Liver (tissue), 9 donors: ENCODE results near the gene DNM3. TPM values are rescaled to one million over a fixed set of nuclear protein-coding genes. Genes with fewer than 3 reads are reported as not detected.

ENCODE experiments used
- DNase-seq: peaks from one replicate; pipeline ENCODE4 v3.0.0-alpha.2; 2017; ENCODE audit warnings: low spot score
- H3K27ac ChIP-seq, 2 donors: one replicate each; pipeline ENCODE4 v1.7.0; 2013; ENCODE audit warnings: inconsistent platforms in 2 of 2, low read length in 2 of 2, control low read depth in 1 of 2, low read depth in 1 of 2, mild to moderate bottlenecking in 1 of 2
- H3K27me3 ChIP-seq, 4 donors: one replicate each; pipeline versions ENCODE4 v1.6.1 to v1.7.0; 2013; ENCODE audit warnings: low read length in 3 of 4, inconsistent platforms in 1 of 4, mild to moderate bottlenecking in 1 of 4, moderate library complexity in 1 of 4; ENCODE audit not compliant: control insufficient read depth in 4 of 4, insufficient read depth in 4 of 4
- H3K36me3 ChIP-seq, 4 donors: one replicate each; pipeline versions ENCODE4 v1.6.1 to v1.7.0; 2013; ENCODE audit warnings: low read length in 3 of 4, mild to moderate bottlenecking in 3 of 4, low read depth in 1 of 4, moderate library complexity in 1 of 4; ENCODE audit not compliant: control insufficient read depth in 4 of 4, insufficient read depth in 3 of 4
- H3K4me1 ChIP-seq, 4 donors: one replicate each; pipeline versions ENCODE4 v1.6.1 to v1.7.0; 2013; ENCODE audit warnings: low read length in 3 of 4, mild to moderate bottlenecking in 3 of 4, moderate library complexity in 1 of 4; ENCODE audit not compliant: control insufficient read depth in 4 of 4, insufficient read depth in 4 of 4
- H3K4me3 ChIP-seq, 3 donors: one replicate each; pipeline versions ENCODE4 v1.6.1 to v1.7.0; 2013; ENCODE audit warnings: low read length in 3 of 3, control low read depth in 1 of 3, low read depth in 1 of 3, mild to moderate bottlenecking in 1 of 3
- H3K9ac ChIP-seq, 2 donors: one replicate each; pipeline ENCODE4 v1.7.0; 2013; ENCODE audit warnings: low read length in 2 of 2, mild to moderate bottlenecking in 2 of 2, moderate library complexity in 2 of 2, control low read depth in 1 of 2, low read depth in 1 of 2
- H3K9me3 ChIP-seq, 4 donors: one replicate each; pipeline versions ENCODE4 v1.6.1 to v1.7.0; 2013; ENCODE audit warnings: low read length in 3 of 4; ENCODE audit not compliant: control insufficient read depth in 4 of 4
- ATF3 ChIP-seq: IDR thresholded peaks from 2 replicates; pipeline ENCODE4 v1.6.1; 2016; ENCODE audit warnings: antibody characterized with exemption
- CTCF ChIP-seq: fragments of 150-350 bp; IDR thresholded peaks from 2 replicates; pipeline ENCODE4 v1.5.1; 2017; ENCODE audit warnings: improper control_type of control experiment, low read depth, low read length; ENCODE audit not compliant: missing input control
- FOXA2 ChIP-seq: IDR thresholded peaks from 2 replicates; pipeline ENCODE4 v1.6.1; 2016; ENCODE audit warnings: antibody characterized with exemption
- GABPA ChIP-seq, 2 donors: IDR thresholded peaks in 1 of 2; conservative IDR thresholded peaks in 1 of 2; 2 replicates each; pipeline ENCODE4 v1.6.1; 2016; ENCODE audit warnings: antibody characterized with exemption in 2 of 2, mild to moderate bottlenecking in 1 of 2, moderate library complexity in 1 of 2
- HNF4A ChIP-seq, 2 donors: conservative IDR thresholded peaks; 2 replicates each; pipeline ENCODE4 v1.6.1; 2016; ENCODE audit warnings: antibody characterized with exemption in 2 of 2, mild to moderate bottlenecking in 2 of 2
- HNF4G ChIP-seq: IDR thresholded peaks from 2 replicates; pipeline ENCODE4 v1.6.1; 2016; ENCODE audit warnings: antibody characterized with exemption
- JUND ChIP-seq, 2 donors: IDR thresholded peaks; 2 replicates each; pipeline ENCODE4 v1.6.1; 2016; ENCODE audit warnings: antibody characterized with exemption in 2 of 2
- MAX ChIP-seq: IDR thresholded peaks from 2 replicates; pipeline ENCODE4 v1.6.1; 2016; ENCODE audit warnings: antibody characterized with exemption
- NR2F2 ChIP-seq: IDR thresholded peaks from 2 replicates; pipeline ENCODE4 v1.6.1; 2016; ENCODE audit warnings: antibody characterized with exemption
- RAD21 ChIP-seq, 2 donors: IDR thresholded peaks; 2 replicates each; pipeline ENCODE4 v1.6.1; 2016; ENCODE audit warnings: antibody characterized with exemption in 2 of 2, mild to moderate bottlenecking in 2 of 2
- REST ChIP-seq: IDR thresholded peaks from 2 replicates; pipeline ENCODE4 v1.6.1; 2016; ENCODE audit warnings: antibody characterized with exemption, mild to moderate bottlenecking
- RXRA ChIP-seq, 2 donors: IDR thresholded peaks; 2 replicates each; pipeline ENCODE4 v1.6.1; 2017 to 2018; ENCODE audit warnings: antibody characterized with exemption in 2 of 2, mild to moderate bottlenecking in 1 of 2
- SP1 ChIP-seq: IDR thresholded peaks from 2 replicates; pipeline ENCODE4 v1.6.1; 2018; ENCODE audit warnings: antibody characterized with exemption, mild to moderate bottlenecking
- TAF1 ChIP-seq: conservative IDR thresholded peaks from 2 replicates; pipeline ENCODE4 v1.6.1; 2016; ENCODE audit warnings: antibody characterized with exemption, mild to moderate bottlenecking
- YY1 ChIP-seq: IDR thresholded peaks from 2 replicates; pipeline ENCODE4 v1.6.1; 2016; ENCODE audit warnings: antibody characterized with exemption, mild to moderate bottlenecking
- ZBTB33 ChIP-seq: IDR thresholded peaks from 2 replicates; pipeline ENCODE4 v1.6.1; 2016; ENCODE audit warnings: antibody characterized with exemption
- WGBS: extraction: QIAGEN DNeasy Blood & Tissue Kit; methylation state at CpG from one replicate; pipeline ENCODE4 v1.1.7; 2013; 5-methylcytosine and 5-hydroxymethylcytosine counted together
- polyA plus RNA-seq, 2 donors: library from polyadenylated mRNA; stranded (reverse) in 1 of 2; unstranded in 1 of 2; fragments of 200-250 nt in 1 of 2; fragments of >200 nt in 1 of 2; fragmentation: Nextera tagmentation in 1 of 2; extraction: Ambion mirVana in 1 of 2; gene quantifications; one replicate each; pipeline versions ENCODE4 v1.2.1 to v1.2.3, GENCODE V29; 2013 to 2015
- total RNA-seq, 2 donors: library from RNA; depleted of rRNA; stranded (reverse); fragments of >200 nt; gene quantifications; one replicate each; pipeline ENCODE4 v1.2.3, GENCODE V29; 2014
- donor health status: healthy.
- donor health status: healthy.
- donor health status: healthy.
- donor health status: healthy.
- donor health status: healthy.

The DNM3 gene
- total and polyA plus RNA-seq, 4 donors, result 0.08 to 3.2 (median 1.0) TPM

- H3K27ac ChIP-seq, result no peak overlapping the region
- no peaks in the 10 kb centered on the region for H3K27me3 ChIP-seq
- H3K4me1 ChIP-seq, result peaks cover 0 to 1% (median 0%) of the 10 kb centered on the region in 4 donors
- TF ChIP-seq RXRA (IDR thresholded peaks at IDR 0.05), result no peak
- no peak for TF ChIP-seq JUND (IDR thresholded peaks at IDR 0.05)
- no peak for TF ChIP-seq GABPA (IDR thresholded peaks at IDR 0.05 in 1 of 2, conservative IDR thresholded peaks at IDR 0.05 in 1 of 2)
- TF ChIP-seq YY1, result no peak
- no peak for TF ChIP-seq CTCF
- TF ChIP-seq REST, result no peak
- TF ChIP-seq NR2F2, result no peak
- DNase-seq, result no peak
- 88% methylated on average over 1 of the region's 1 CpG for WGBS
- no peaks in the 10 kb centered on the region for H3K36me3 ChIP-seq
- H3K9ac ChIP-seq, result no peak overlapping the region
- peaks cover 0 to 5% (median 0%) of the 10 kb centered on the region in 4 donors for H3K9me3 ChIP-seq
- no peak overlapping the region for H3K4me3 ChIP-seq
These were observed 503.8 kb downstream of the DNM3 start for GRCh38 chr1:172345077-172345476.

- Histone ChIP-seq H3K9me3 (peaks cover 0 to 5% (median 0%) of the 10 kb centered on the region in 4 donors), H3K4me1 (no peaks in the 10 kb centered on the region), H3K27me3 (no peaks in the 10 kb centered on the region), H3K27ac (no peak overlapping the region), H3K36me3 (no peaks in the 10 kb centered on the region), H3K9ac (no peak overlapping the region), H3K4me3 (no peak overlapping the region)
- no peak for DNase-seq
- 92% methylated on average over 3 of the region's 3 CpGs for WGBS
- no peak for TF ChIP-seq HNF4A (conservative IDR thresholded peaks at IDR 0.05)
- no peak for TF ChIP-seq MAX
- TF ChIP-seq ZBTB33, result no peak
- no peak for TF ChIP-seq ATF3
- no peak for TF ChIP-seq RAD21 (IDR thresholded peaks at IDR 0.05)
- no peak for TF ChIP-seq SP1
- no peak for TF ChIP-seq HNF4G
- TF ChIP-seq RXRA (IDR thresholded peaks at IDR 0.05), result no peak
- TF ChIP-seq NR2F2, result no peak
- no peak for TF ChIP-seq TAF1
- TF ChIP-seq CTCF, result no peak
- no peak for TF ChIP-seq FOXA2
These were observed 506.1 kb downstream of the DNM3 start for GRCh38 chr1:172347416-172347815.
